GM23338 (cell line): ENCODE results near the gene NKAIN2. TPM values are rescaled to one million over a fixed set of nuclear protein-coding genes. Genes with fewer than 3 reads are reported as not detected.

Experiments
- ATAC-seq: fragments of 200-7000 bp; cut with Tn5 transposase; 3 replicates; pipeline ENCODE4 v1.9.1; 2020
- DNase-seq: peaks from one replicate; pipeline ENCODE4 v3.0.0-alpha.2; 2015; ENCODE audit warnings: low spot score
- H2AFZ ChIP-seq: fragments of 200-600 bp; sonication (generic); 2 replicates; pipeline ENCODE4 v1.8.0; 2016; ENCODE audit warnings: antibody characterized with exemption, mild to moderate bottlenecking, moderate library complexity
- H3F3A ChIP-seq: fragments of 200-600 bp; sonication (generic); replicated peaks from 2 replicates; pipeline ENCODE4 v1.8.0; 2017; ENCODE audit warnings: antibody characterized with exemption, mixed run types, low read depth
- H3K27ac ChIP-seq: fragments of 200-600 bp; sonication (generic); 2 replicates; pipeline ENCODE4 v1.6.1; 2016; ENCODE audit warnings: low read depth
- H3K27me3 ChIP-seq: fragments of 200-600 bp; sonication (generic); 2 replicates; pipeline ENCODE4 v1.8.0; 2016; ENCODE audit warnings: mild to moderate bottlenecking, mixed run types, moderate library complexity; ENCODE audit not compliant: insufficient read depth
- H3K36me3 ChIP-seq: fragments of 200-600 bp; sonication (generic); 2 replicates; pipeline ENCODE4 v1.8.0; 2016; ENCODE audit warnings: mild to moderate bottlenecking; ENCODE audit not compliant: insufficient read depth
- H3K4me1 ChIP-seq: fragments of 200-600 bp; sonication (generic); 2 replicates; pipeline ENCODE4 v1.8.0; 2016; ENCODE audit warnings: mild to moderate bottlenecking, moderate library complexity; ENCODE audit not compliant: insufficient read depth
- H3K4me2 ChIP-seq: fragments of 200-600 bp; sonication (generic); 2 replicates; pipeline ENCODE4 v1.7.1; 2017; ENCODE audit warnings: mixed run types
- H3K4me3 ChIP-seq: fragments of 200-600 bp; sonication (generic); 2 replicates; pipeline ENCODE4 v1.6.1; 2016; ENCODE audit warnings: mixed run types
- H3K79me2 ChIP-seq: fragments of 200-600 bp; sonication (generic); replicated peaks from 2 replicates; pipeline ENCODE4 v1.8.0; 2017; ENCODE audit warnings: mild to moderate bottlenecking; ENCODE audit not compliant: insufficient read depth
- H3K9me2 ChIP-seq: fragments of 200-600 bp; sonication (generic); 2 replicates; pipeline ENCODE4 v1.8.0; 2017; ENCODE audit not compliant: insufficient read depth
- H4K20me1 ChIP-seq: fragments of 200-600 bp; sonication (generic); replicated peaks from 2 replicates; pipeline ENCODE4 v1.8.0; 2017; ENCODE audit warnings: mild to moderate bottlenecking; ENCODE audit not compliant: insufficient read depth
- H3K27ac Mint-ChIP-seq: 2 replicates; pipeline ENCODE4 v1.8.0; 2020; ENCODE audit warnings: inconsistent platforms, mild to moderate bottlenecking, moderate library complexity, mixed read lengths
- H3K27me3 Mint-ChIP-seq: 3 replicates; pipeline ENCODE4 v1.8.0; 2022; ENCODE audit warnings: low read depth, mild to moderate bottlenecking, moderate library complexity, mixed read lengths, inconsistent platforms; ENCODE audit not compliant: insufficient read depth, poor library complexity
- H3K36me3 Mint-ChIP-seq: 3 replicates; pipeline ENCODE4 v1.8.0; 2021; ENCODE audit warnings: low read depth, mild to moderate bottlenecking, inconsistent platforms, moderate library complexity, mixed read lengths
- H3K4me1 Mint-ChIP-seq: 3 replicates; pipeline ENCODE4 v1.8.0; 2020; ENCODE audit warnings: mild to moderate bottlenecking, inconsistent platforms, mixed read lengths
- H3K4me3 Mint-ChIP-seq: 3 replicates; pipeline ENCODE4 v1.8.0; 2021; ENCODE audit warnings: moderate library complexity, mild to moderate bottlenecking, inconsistent platforms, mixed read lengths
- H3K9me3 Mint-ChIP-seq: 3 replicates; pipeline ENCODE4 v1.8.0; 2020; ENCODE audit warnings: moderate library complexity, mild to moderate bottlenecking, inconsistent platforms, mixed read lengths
- CREB1 ChIP-seq: fragments of 250-450 bp; sonication (Bioruptor Pico); IDR thresholded peaks from 2 replicates; pipeline ENCODE4 v1.5.0; 2020; ENCODE audit warnings: low read depth, mild to moderate bottlenecking, moderate library complexity
- EZH2 ChIP-seq: fragments of 200-600 bp; sonication (generic); IDR thresholded peaks from one replicate; pipeline ENCODE4 v1.8.0; 2017; ENCODE audit warnings: antibody characterized with exemption, mild to moderate bottlenecking, low read depth; ENCODE audit not compliant: unreplicated experiment
- EZH2phosphoT487 ChIP-seq: fragments of 200-600 bp; sonication (generic); IDR thresholded peaks from one replicate; pipeline ENCODE4 v1.8.1; 2018; ENCODE audit warnings: antibody characterized with exemption; ENCODE audit not compliant: unreplicated experiment
- JUNB ChIP-seq: IDR thresholded peaks from one replicate; pipeline ENCODE4 v1.6.1; 2016; ENCODE audit warnings: antibody characterized with exemption; ENCODE audit not compliant: unreplicated experiment
- NANOG ChIP-seq: IDR thresholded peaks from 2 replicates; pipeline ENCODE4 v1.6.1; 2016; ENCODE audit warnings: antibody characterized with exemption, borderline replicate concordance
- POLR2AphosphoS5 ChIP-seq: IDR thresholded peaks from 2 replicates; pipeline ENCODE4 v1.6.1; 2016; ENCODE audit warnings: antibody characterized with exemption, low read depth
- STAT1 ChIP-seq: IDR thresholded peaks from one replicate; pipeline ENCODE4 v1.6.1; 2016; ENCODE audit warnings: antibody characterized with exemption; ENCODE audit not compliant: unreplicated experiment
- ZNF114 ChIP-seq: fragments of 250-450 bp; sonication (Bioruptor Pico); IDR thresholded peaks from 2 replicates; pipeline ENCODE4 v1.5.0; 2020; ENCODE audit warnings: mild to moderate bottlenecking, moderate library complexity
- ZNF331 ChIP-seq: fragments of 250-450 bp; sonication (Bioruptor Pico); IDR thresholded peaks from 2 replicates; pipeline ENCODE4 v1.5.0; 2020; ENCODE audit warnings: low read depth, mild to moderate bottlenecking, moderate library complexity
- polyA plus RNA-seq: library from polyadenylated mRNA; unstranded; fragments of >200 nt; fragmentation: Nextera tagmentation; extraction: Ambion mirVana; gene quantifications from 2 replicates; pipeline ENCODE4 v1.2.1, GENCODE V29; 2016
- total RNA-seq: library from RNA; depleted of rRNA; stranded (reverse); fragments of >200 nt; shearing (Covaris generic); gene quantifications from 2 replicates; pipeline ENCODE4 v1.2.3, GENCODE V29; 2014
- TF ChIP-seq, protein P1 (sequence below): IDR thresholded peaks from 2 replicates; pipeline ENCODE4 v1.6.1; 2016; ENCODE audit warnings: antibody characterized with exemption
- TF ChIP-seq, protein P2 (sequence below), 2 experiments: fragments of 200-600 bp in 1 of 2; sonication (generic) in 1 of 2; conservative IDR thresholded peaks; 2 replicates each; pipeline versions ENCODE4 v1.5.1 to v1.6.1; 2016 to 2017; ENCODE audit warnings: antibody characterized with exemption in 2 of 2, low read depth in 2 of 2, mild to moderate bottlenecking in 2 of 2, moderate library complexity in 1 of 2
- TF ChIP-seq, protein P3 (sequence below): fragments of 250-450 bp; sonication (Bioruptor Pico); IDR thresholded peaks from 2 replicates; pipeline ENCODE4 v1.5.0; 2020; ENCODE audit warnings: mild to moderate bottlenecking, moderate library complexity
- TF ChIP-seq, protein P4 (sequence below): IDR thresholded peaks from one replicate; pipeline ENCODE4 v1.6.1; 2018; ENCODE audit warnings: antibody characterized with exemption; ENCODE audit not compliant: unreplicated experiment

Gene NKAIN2
- total and polyA plus RNA-seq, 2 experiments from 2014 or later = 0.39 to 1.1 TPM

DNA sequence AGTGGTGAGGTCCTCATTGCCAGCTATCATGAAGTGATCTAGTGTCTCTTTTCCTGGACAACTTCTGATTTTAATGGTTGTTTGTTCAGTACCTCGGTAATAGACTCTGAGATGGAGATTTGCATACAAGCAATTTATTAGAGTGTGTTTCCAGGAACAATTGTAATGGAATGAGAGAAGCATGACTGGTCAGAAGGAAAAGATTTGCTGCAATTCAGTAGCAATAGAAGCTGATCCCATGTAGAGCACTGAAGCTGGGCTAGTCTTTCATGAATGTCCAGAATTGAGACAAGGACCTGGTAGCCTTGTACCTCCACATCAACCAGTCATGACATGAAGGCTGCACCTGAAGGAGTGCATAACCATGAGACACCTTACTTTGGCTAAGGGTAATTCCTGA is 526.5 kb downstream of the NKAIN2 start:
- Histone ChIP-seq H3K4me3 (no peak overlapping the region), H3K27me3 (no peaks in the 10 kb centered on the region), H3K79me2 (no peaks in the 10 kb centered on the region), H2AFZ (no peak overlapping the region), H3K36me3 (no peaks in the 10 kb centered on the region), H3F3A (no peaks in the 10 kb centered on the region), H4K20me1 (no peaks in the 10 kb centered on the region), H3K9me2 (no peaks in the 10 kb centered on the region), H3K27ac (no peak overlapping the region), H3K4me1 (no peaks in the 10 kb centered on the region; the same call in 1 of the 2 replicates), H3K4me2 (no peak overlapping the region)
- TF ChIP-seq, protein P1, sequence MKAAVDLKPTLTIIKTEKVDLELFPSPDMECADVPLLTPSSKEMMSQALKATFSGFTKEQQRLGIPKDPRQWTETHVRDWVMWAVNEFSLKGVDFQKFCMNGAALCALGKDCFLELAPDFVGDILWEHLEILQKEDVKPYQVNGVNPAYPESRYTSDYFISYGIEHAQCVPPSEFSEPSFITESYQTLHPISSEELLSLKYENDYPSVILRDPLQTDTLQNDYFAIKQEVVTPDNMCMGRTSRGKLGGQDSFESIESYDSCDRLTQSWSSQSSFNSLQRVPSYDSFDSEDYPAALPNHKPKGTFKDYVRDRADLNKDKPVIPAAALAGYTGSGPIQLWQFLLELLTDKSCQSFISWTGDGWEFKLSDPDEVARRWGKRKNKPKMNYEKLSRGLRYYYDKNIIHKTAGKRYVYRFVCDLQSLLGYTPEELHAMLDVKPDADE = no peak
- TF ChIP-seq EZH2 (no peak), POLR2AphosphoS5 (no peak), NANOG (no peak), EZH2phosphoT487 (no peak), ZNF114 (CRISPR knock-in tag) (no peak), STAT1 (no peak), CREB1 (CRISPR knock-in tag) (no peak), ZNF331 (no peak), JUNB (no peak)
- TF ChIP-seq, protein P2, sequence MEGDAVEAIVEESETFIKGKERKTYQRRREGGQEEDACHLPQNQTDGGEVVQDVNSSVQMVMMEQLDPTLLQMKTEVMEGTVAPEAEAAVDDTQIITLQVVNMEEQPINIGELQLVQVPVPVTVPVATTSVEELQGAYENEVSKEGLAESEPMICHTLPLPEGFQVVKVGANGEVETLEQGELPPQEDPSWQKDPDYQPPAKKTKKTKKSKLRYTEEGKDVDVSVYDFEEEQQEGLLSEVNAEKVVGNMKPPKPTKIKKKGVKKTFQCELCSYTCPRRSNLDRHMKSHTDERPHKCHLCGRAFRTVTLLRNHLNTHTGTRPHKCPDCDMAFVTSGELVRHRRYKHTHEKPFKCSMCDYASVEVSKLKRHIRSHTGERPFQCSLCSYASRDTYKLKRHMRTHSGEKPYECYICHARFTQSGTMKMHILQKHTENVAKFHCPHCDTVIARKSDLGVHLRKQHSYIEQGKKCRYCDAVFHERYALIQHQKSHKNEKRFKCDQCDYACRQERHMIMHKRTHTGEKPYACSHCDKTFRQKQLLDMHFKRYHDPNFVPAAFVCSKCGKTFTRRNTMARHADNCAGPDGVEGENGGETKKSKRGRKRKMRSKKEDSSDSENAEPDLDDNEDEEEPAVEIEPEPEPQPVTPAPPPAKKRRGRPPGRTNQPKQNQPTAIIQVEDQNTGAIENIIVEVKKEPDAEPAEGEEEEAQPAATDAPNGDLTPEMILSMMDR (conservative IDR thresholded peaks at IDR 0.05; ENCODE audit: low read depth in 2 of 2) = no peak
- TF ChIP-seq, protein P3, sequence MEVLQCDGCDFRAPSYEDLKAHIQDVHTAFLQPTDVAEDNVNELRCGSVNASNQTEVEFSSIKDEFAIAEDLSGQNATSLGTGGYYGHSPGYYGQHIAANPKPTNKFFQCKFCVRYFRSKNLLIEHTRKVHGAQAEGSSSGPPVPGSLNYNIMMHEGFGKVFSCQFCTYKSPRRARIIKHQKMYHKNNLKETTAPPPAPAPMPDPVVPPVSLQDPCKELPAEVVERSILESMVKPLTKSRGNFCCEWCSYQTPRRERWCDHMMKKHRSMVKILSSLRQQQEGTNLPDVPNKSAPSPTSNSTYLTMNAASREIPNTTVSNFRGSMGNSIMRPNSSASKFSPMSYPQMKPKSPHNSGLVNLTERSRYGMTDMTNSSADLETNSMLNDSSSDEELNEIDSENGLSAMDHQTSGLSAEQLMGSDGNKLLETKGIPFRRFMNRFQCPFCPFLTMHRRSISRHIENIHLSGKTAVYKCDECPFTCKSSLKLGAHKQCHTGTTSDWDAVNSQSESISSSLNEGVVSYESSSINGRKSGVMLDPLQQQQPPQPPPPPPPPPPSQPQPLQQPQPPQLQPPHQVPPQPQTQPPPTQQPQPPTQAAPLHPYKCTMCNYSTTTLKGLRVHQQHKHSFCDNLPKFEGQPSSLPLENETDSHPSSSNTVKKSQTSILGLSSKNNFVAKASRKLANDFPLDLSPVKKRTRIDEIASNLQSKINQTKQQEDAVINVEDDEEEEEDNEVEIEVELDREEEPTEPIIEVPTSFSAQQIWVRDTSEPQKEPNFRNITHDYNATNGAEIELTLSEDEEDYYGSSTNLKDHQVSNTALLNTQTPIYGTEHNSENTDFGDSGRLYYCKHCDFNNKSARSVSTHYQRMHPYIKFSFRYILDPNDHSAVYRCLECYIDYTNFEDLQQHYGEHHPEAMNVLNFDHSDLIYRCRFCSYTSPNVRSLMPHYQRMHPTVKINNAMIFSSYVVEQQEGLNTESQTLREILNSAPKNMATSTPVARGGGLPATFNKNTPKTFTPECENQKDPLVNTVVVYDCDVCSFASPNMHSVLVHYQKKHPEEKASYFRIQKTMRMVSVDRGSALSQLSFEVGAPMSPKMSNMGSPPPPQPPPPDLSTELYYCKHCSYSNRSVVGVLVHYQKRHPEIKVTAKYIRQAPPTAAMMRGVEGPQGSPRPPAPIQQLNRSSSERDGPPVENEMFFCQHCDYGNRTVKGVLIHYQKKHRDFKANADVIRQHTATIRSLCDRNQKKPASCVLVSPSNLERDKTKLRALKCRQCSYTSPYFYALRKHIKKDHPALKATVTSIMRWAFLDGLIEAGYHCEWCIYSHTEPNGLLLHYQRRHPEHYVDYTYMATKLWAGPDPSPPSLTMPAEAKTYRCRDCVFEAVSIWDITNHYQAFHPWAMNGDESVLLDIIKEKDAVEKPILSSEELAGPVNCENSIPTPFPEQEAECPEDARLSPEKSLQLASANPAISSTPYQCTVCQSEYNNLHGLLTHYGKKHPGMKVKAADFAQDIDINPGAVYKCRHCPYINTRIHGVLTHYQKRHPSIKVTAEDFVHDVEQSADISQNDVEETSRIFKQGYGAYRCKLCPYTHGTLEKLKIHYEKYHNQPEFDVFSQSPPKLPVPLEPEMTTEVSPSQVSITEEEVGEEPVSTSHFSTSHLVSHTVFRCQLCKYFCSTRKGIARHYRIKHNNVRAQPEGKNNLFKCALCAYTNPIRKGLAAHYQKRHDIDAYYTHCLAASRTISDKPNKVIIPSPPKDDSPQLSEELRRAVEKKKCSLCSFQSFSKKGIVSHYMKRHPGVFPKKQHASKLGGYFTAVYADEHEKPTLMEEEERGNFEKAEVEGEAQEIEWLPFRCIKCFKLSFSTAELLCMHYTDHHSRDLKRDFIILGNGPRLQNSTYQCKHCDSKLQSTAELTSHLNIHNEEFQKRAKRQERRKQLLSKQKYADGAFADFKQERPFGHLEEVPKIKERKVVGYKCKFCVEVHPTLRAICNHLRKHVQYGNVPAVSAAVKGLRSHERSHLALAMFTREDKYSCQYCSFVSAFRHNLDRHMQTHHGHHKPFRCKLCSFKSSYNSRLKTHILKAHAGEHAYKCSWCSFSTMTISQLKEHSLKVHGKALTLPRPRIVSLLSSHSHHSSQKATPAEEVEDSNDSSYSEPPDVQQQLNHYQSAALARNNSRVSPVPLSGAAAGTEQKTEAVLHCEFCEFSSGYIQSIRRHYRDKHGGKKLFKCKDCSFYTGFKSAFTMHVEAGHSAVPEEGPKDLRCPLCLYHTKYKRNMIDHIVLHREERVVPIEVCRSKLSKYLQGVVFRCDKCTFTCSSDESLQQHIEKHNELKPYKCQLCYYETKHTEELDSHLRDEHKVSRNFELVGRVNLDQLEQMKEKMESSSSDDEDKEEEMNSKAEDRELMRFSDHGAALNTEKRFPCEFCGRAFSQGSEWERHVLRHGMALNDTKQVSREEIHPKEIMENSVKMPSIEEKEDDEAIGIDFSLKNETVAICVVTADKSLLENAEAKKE (CRISPR knock-in tag) = no peak
- TF ChIP-seq, protein P4, sequence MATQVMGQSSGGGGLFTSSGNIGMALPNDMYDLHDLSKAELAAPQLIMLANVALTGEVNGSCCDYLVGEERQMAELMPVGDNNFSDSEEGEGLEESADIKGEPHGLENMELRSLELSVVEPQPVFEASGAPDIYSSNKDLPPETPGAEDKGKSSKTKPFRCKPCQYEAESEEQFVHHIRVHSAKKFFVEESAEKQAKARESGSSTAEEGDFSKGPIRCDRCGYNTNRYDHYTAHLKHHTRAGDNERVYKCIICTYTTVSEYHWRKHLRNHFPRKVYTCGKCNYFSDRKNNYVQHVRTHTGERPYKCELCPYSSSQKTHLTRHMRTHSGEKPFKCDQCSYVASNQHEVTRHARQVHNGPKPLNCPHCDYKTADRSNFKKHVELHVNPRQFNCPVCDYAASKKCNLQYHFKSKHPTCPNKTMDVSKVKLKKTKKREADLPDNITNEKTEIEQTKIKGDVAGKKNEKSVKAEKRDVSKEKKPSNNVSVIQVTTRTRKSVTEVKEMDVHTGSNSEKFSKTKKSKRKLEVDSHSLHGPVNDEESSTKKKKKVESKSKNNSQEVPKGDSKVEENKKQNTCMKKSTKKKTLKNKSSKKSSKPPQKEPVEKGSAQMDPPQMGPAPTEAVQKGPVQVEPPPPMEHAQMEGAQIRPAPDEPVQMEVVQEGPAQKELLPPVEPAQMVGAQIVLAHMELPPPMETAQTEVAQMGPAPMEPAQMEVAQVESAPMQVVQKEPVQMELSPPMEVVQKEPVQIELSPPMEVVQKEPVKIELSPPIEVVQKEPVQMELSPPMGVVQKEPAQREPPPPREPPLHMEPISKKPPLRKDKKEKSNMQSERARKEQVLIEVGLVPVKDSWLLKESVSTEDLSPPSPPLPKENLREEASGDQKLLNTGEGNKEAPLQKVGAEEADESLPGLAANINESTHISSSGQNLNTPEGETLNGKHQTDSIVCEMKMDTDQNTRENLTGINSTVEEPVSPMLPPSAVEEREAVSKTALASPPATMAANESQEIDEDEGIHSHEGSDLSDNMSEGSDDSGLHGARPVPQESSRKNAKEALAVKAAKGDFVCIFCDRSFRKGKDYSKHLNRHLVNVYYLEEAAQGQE = no peak
- Mint-ChIP-seq H3K9me3 (no peaks in the 10 kb centered on the region), H3K4me1 (peaks cover 3% of the 10 kb centered on the region; the same call in 1 of the 3 replicates), H3K27ac (no peak overlapping the region), H3K36me3 (no peaks in the 10 kb centered on the region), H3K4me3 (no peak overlapping the region), H3K27me3 (no peaks in the 10 kb centered on the region)
- ATAC-seq (no peak), DNase-seq (no peak)
